ENCODE data around the gene PAK1.

PAK1 gene

GRCh38 chr11:77361184-77361583, 112.7 kb downstream of the PAK1 start:
- DNase-seq, result no peak

- DNase-seq, result no peak
Measured at GRCh38 chr11:77359481-77359880, 114.4 kb downstream of the PAK1 start.

- no peak for DNase-seq
Measured at GRCh38 chr11:77353131-77353530, 120.8 kb downstream of the PAK1 start.

GRCh38 chr11:77351281-77351886, 122.5 kb downstream of the PAK1 start:
- DNase-seq, result peak; percentile 28

- no peak for DNase-seq
Measured at GRCh38 chr11:77347948-77348347, 125.9 kb downstream of the PAK1 start.

GRCh38 chr11:77346906-77347603, 126.8 kb downstream of the PAK1 start:
- no peak for DNase-seq

GRCh38 chr11:77345621-77346020, 128.3 kb downstream of the PAK1 start:
- no peak for DNase-seq

GRCh38 chr11:77340501-77340900, 133.4 kb downstream of the PAK1 start:
- DNase-seq, result no peak

GRCh38 chr11:77332259-77332658, 141.6 kb downstream of the PAK1 start:
- DNase-seq, result no peak

GRCh38 chr11:77325159-77325558, 148.7 kb downstream of the PAK1 start:
- no peak for DNase-seq

- DNase-seq, result no peak
Measured at GRCh38 chr11:77324508-77324907, 149.4 kb downstream of the PAK1 start.

- no peak for DNase-seq
Measured at GRCh38 chr11:77322926-77323590, 150.8 kb downstream of the PAK1 start.

- DNase-seq, result no peak
Measured at GRCh38 chr11:77322506-77322905, 151.4 kb downstream of the PAK1 start.

- no peak for DNase-seq
Measured at GRCh38 chr11:77320351-77320750, 153.5 kb downstream of the PAK1 start.

- no peak for DNase-seq
Measured at GRCh38 chr11:77318600-77318999, 155.3 kb downstream of the PAK1 start.

GRCh38 chr11:77316733-77317342, 157.1 kb downstream of the PAK1 start:
- DNase-seq, result no peak

GRCh38 chr11:77312107-77312506, 161.8 kb downstream of the PAK1 start:
- no peak for DNase-seq

GRCh38 chr11:77311701-77312100, 162.2 kb downstream of the PAK1 start:
- no peak for DNase-seq

- no peak for DNase-seq
Measured at GRCh38 chr11:77310721-77311120, 163.2 kb downstream of the PAK1 start.

GRCh38 chr11:77309401-77310085, 164.4 kb downstream of the PAK1 start:
- no peak for DNase-seq

- DNase-seq, result no peak
Measured at GRCh38 chr11:77308838-77309237, 165.1 kb downstream of the PAK1 start.

GRCh38 chr11:77303328-77303727, 170.6 kb downstream of the PAK1 start:
- no peak for DNase-seq

- DNase-seq, result no peak
Measured at GRCh38 chr11:77302752-77303151, 171.1 kb downstream of the PAK1 start.
